EL (cell line): ENCODE measurements around the gene ITPR1.

Experiments used
- DNase-seq: peaks from one replicate; pipeline ENCODE4 v3.0.0-alpha.2; 2016

ITPR1 gene

GRCh38 chr3:4729061-4729973, 236.2 kb downstream of the ITPR1 start:
- no peak for DNase-seq

DNA sequence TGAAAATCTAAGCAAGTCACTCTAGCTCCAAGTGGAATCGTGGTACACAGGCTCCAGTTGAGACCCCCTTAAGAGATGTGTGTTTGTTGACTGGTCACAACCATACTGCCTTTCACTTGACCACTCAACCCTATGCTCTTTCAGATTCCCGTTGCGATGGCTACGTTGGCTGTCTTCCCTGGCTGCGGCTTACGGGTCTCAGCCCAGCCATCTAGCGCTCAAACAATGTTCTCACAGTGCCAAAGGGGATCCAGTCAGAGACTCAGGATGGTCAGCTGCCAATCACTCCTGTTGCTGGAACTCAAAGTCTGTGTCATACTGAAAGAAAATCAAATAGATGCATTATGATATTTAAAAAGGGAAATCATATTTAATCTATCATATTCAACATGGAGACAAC, 237.6 kb downstream of the ITPR1 start:
- DNase-seq, result no peak

DNA sequence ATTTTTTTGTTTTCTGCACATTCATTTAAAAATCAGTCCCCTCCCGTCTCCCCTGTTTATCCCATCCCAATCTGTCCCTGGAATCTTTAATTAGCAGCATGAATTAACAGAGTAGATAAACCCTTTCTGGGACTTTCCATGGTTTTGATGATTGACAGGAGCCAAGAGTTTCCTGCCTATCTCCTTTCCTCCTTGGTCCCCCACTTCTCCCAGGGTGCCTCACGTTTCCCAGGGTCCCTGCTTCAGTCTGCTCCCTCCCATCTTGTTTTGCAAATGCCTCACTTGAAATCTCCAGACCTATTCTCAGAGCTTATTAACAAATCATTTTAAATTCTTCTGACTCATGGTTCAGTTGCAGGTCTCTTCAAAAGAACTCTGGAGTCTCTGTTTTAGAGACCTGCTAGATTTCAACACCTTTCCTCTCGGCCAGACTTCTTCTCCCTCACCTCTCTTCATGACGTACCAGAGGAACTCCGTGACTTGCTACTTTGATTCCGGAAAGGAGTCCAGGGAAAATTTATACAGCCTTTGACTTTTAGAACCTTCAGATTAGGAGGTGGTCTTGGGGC, 238.5 kb downstream of the ITPR1 start:
- no peak for DNase-seq

- no peak for DNase-seq
Measured at GRCh38 chr3:4732925-4733324, 239.8 kb downstream of the ITPR1 start.

DNA sequence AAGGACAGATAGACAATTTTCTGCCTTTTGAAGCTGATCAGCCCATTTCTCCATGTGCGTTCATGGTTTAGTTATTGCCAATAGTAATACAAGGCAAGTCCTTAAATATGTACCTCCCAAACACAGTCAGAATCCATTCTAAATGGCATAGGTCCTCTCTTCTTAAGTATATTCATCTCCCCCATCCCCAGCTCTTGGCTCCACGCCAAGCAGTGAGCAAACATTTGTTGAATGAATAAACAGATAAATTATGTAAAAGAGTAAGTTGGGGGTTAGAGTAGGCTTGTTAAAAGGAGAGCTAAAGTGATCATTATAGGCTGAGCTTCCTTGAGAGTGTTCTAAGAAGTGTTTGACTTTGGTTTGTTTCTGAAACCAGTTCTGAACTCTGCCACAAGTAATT, 241.3 kb downstream of the ITPR1 start:
- no peak for DNase-seq

- no peak for DNase-seq
Measured at GRCh38 chr3:4735243-4735642, 242.1 kb downstream of the ITPR1 start.

DNA sequence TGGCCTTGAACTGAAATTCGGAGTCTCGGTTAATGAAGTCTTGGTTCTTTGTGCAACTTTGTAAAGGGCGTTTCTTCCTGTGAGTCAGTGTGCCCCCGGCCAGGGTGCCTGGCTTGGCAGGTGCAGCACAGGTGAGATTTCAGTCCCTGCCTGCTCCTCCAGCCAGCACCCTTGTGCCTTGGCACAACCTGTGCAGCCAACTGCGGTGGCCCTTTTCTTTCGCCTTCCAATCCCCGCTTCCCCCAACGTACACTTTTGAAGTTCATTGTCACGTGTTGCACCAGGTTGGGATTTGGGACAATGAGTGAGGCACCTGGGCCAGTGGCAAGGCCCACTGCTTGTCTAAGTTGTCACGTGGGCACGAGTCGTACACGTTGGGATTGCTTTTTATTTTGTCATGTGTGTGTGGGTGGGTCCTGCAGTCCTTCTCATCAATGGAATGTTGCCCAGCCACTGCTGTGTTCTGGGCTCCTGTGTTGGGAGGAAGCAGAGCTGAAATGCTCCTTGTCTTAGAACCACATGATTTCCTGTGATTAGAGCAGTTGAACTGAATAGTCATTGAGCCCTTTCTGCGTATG, 243.2 kb downstream of the ITPR1 start:
- peak; percentile 21 for DNase-seq

DNA sequence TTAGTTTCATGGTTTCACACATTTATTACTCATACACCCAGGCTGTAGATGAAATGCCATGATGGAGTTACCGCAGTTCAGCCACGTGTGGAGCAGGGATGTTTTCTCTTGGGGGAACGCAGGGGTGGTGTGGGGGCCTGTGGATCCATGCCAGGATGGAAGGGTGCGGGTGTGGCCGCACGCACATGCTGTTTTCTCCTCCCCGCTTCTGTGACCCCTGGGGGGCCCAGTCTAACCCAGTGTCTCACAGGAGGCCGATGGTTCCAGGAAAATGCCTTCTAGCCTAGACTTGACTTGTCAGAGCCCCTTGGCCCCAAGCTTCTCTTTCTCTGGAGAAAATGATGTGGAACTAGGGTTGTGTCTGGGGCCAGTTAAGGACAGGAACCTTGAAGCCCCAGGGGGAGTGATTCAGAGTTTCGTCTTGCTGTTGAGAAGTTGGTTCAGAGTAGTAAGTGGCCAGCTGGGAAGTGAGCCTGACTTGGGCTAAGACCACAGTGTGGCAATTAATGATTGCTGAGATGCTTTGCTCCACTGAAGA, 245.7 kb downstream of the ITPR1 start:
- DNase-seq, result peak; percentile 59

DNA sequence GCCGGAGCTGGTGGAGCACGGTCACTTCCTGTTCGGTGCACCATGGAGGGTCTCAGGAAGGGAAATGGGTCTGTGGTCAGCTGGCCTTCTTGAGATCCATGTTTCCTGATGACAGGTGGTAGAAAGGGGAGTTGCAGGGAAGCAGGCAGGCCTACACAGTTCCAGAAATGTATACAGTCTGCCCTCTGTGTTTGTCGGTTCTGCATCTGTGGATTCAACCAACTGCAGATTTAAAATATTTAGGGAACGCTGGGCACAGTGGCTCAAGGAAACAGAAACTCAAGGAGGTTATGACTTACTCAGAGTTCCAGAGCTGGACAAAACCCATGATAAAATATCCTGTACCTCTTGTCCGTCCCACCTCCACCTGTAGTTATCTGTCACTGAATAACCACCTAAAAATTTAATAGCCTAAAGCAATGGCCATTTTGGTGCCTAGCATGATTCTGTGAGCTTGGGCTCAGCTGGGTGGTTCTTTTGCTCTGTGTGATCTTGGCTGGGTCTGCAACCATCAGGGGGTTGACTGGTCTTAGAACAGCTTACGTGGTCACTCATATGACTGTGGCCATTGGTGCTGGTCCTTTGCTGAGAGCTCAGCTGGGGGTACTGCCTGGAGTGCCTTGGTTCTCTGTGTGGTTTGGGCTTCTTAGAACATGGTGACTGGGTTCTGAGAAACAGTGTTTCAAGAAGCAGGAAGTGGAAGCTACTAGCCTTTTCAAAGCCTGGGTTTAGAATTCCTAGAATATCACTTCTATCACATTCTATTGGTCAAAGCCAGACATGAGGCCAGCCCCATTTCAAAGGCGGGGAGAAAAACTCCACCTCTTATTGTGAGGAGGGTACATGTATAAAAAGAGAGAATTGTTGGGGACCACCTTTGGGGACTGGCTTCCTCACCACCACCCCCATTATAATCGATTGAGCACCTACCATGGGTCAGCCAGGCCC, 246.4 kb downstream of the ITPR1 start:
- no peak for DNase-seq

GRCh38 chr3:4740397-4741105, 247.4 kb downstream of the ITPR1 start:
- no peak for DNase-seq

DNA sequence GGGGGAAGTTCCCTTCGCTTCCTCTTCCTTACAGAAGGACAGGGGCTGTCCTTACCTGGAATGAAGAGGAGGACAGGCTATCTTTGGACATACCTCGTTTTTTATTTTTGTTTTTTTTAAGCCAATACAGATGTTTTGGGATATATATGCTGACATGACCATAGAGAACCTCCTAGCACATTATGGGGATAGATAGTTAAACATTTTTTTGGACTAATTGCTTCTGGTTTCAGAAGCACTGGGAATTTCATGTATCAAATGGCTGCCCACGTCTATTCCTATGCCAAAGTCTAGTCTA, 247.9 kb downstream of the ITPR1 start:
- no peak for DNase-seq

DNA sequence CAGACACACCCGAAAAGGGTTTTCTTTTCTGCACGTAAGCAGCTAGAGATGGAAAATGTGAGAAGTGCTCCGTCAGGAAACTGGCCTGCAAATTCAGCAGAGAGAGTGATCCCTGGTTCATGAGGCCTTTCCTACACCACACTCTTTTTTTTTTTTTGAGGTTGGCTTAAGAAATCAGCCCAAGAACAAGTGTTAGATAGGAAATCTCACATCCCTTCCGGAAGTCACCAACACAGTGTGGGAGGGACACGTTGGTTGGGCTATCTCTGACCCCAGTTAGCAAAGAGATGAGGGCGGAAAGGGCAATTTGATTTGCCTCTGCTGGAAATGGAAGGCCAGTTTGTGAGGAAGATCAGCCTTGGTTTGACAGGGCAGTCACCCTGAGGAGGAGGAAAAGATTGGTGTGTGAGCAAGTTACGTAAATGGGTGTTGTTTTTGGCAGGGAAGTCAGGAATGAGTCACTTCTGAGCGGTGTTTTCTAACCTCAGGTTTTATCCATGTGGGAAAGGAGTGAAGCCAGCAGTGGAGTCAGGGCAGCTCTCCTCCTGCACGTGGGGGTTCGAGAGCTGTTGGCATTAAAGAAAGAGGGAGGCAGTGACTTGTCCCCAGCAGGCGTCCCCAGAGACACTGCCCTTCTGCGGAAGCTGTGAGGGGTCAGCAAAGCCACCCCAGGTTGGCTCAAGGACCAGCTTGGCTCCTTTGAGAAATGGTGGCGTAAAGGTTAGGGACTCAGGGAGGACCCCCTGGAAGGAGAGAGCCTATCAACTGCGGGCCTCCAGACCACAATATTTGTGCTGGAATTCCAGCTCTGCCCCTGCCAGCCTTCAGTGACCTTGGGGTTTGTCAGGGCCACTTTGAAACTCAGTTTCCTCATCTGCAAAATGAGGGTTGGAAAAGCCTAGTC, 248.5 kb downstream of the ITPR1 start:
- DNase-seq, result peak; percentile 95

DNA sequence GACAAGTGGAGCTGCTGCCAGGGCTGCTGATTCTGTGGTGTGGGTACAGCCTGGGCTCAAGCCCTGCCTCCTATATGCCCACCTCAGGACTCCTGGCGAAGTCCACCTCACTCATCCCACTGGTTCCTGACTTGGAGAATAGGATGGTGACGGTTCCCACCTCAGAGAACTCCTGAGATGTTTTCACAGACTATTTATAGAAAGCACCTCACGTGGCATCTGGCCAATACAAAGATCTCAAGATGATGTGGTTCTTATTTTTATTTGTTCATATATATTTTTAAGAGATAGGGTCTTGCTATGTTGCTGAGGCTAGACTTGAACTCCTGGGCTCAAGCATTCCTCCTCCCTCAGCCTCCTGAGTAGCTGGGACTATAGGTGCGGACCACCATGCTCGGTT, 249.2 kb downstream of the ITPR1 start:
- no peak for DNase-seq

DNA sequence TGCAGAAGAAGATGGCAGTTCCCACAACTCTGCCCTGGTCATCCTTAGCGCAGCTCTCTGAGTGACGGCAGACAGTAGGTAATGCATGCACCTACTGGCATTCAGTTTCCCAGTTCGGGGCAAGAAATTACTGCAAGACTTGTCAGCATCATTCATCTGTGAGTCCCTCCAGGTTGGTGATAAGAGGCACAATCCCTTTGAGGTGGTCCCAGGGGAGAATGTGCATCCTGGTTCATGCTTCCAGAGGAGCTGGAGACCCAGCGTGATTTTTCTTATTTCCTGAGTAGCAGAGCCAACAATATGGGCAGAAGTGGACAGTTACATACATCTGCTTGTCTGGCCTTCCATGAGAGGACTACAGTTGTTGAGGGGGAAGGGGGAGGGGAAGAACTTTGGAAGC, 250.2 kb downstream of the ITPR1 start:
- DNase-seq, result no peak

DNA sequence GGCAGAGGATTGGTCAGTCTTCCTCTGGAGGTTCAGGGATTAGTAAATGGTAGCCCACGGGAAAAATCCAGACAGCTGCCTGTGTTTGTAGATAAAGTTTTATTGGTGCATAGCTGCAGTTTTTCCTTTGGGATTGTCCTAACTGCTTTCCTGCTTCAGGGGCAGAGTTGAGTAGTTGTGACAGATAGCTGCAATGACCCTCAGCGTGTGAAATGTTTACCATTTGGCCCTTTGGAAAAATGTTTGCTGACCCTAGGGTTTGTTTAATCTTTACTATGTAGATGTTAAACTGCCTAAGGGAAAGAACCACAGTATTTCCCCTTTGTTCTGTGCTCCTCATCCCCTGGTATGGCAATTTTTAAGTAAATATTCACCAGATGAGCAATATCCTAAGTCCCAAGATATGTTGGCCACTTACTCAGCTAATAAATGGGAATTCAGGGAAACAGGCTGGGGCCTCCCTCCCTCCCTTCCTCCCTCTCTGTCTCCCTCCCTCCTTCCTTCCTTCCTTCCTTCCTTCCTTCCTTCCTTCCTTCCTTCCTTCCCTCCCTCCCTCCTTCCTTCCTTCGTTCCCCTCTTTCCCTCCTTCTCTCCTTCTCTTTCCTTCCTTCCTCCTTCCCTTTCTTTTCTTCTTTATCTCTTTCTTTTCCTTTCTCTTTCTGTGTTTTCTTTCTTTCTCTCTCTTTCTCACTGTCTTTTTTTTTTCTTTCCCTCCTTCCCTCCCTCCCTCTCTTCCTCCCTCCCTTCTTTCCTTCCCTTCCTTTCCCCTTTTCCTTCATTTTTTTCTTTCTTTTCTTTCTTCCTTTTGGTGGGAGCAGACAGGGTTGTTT, 251.5 kb downstream of the ITPR1 start:
- peak; percentile 79 for DNase-seq

DNA sequence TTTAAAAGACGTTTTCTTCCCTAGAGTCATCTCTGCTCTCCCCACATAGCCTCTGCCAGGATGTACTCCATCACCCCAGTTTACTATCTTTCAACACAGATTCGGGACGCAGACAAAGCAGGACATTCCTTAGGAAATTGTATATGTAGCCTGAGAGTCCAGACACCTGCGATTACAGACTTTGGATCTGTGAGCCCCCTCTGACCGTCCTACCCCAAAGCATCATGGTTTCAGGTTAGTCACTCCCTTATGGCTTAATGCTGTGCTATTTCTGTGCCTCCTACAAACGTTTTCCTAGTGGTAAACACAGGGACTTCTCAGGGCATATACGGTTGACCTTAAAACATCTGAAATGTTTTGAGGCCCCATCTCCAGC, 252.1 kb downstream of the ITPR1 start:
- no peak for DNase-seq

GRCh38 chr3:4746241-4746958, 253.3 kb downstream of the ITPR1 start:
- DNase-seq, result peak; percentile 73

- DNase-seq, result no peak
Measured at GRCh38 chr3:4748127-4748526, 255.0 kb downstream of the ITPR1 start.

DNA sequence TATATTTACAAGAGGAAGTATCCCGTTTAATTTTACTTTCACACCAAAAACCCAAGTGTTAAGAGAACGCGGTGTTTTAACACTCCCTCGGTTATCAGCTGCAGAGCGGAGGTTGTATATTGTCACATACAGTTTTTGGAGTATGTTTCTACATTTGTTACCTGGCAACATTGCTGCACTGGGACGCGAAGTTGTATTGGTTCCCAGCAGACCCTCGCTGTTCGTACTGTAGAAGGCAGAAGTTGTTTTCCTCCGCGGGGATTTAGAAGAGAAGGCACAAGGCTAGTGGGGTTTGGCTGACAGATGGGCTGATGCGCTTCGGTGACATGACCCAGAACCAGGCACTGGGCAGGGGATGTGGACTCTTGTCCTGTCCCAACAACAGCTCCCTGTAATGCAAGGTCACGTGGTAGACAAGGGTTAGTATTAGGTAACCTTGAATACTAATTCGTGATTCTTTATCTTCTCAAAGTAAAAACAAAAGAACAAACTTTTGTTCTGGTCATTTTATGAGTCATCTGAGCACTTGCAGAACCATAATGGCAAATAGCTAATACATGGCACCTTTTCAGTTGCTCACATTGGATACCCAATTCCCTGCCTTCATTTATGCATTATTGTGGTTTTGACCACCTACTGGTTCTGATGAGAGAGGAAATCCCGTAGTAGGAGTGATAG, 255.7 kb downstream of the ITPR1 start:
- DNase-seq, result no peak
